HG03045 (cell line): ENCODE measurements around the gene BSN.
"Not testable (repeated sequence)": the region's sequence is repeated elsewhere in the genome, so short reads cannot be mapped to it uniquely, and the experiment has no call there.

Experiments
- ATAC-seq: cut with Tn5 transposase; IDR thresholded peaks from one replicate; pipeline ENCODE4 v1.9.1; 2021; ENCODE audit warnings: mild to moderate bottlenecking, moderate library complexity; ENCODE audit not compliant: unreplicated experiment

Gene BSN

DNA sequence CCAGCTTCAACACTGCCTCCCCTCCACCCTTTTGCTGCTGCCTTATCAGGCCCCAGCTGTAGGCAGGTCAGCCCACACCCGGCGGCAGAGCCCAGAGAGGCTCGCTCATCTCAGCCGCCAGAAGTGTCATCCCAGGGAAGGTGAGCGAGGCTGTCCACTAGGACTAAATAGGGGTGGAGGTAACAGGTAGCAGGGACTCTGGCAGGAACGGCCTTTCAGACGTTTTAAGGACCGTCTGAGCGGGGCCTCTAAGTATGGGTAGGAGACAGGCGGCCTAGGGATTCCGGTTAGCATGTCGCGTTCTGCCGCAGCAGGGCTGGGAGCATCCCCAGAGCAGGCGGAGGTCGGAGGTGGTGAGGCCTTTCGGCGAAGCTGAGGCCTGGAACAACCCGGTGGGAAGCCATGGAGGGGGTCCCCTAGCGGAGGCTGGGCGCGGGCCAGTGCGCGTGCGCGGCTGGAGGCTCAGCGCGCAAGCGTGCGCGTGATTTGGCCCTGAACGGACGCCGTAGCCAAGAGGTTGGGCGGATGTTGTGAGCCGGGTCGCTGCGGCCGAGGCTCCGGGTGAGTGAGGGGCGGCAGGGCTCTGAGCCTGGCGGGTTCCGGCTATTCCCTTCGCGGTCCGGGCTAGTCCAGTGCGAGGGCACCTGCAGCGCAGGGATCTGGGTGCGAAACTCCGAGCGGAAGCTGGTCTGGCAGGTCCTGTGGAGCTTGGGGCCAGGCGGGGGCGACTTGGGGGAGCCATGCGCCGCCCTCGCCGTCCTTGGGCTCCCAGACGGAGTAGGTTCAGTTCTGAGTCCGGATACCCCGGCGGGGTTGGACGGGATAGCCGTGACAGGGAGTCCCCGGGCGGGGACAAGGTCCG is 135.0 kb downstream of the BSN start, which contains the start of the genes MST1 and RNF123:
MST1 (minus strand) TSS at position 429 of the 862 bp plus-strand sequence. CDS start 783 bp downstream, outside the sequence.
RNF123 (plus strand) TSS at position 512 of the 862 bp plus-strand sequence. CDS start 1,609 bp downstream, outside the sequence.
- peak; percentile 71 for ATAC-seq

DNA sequence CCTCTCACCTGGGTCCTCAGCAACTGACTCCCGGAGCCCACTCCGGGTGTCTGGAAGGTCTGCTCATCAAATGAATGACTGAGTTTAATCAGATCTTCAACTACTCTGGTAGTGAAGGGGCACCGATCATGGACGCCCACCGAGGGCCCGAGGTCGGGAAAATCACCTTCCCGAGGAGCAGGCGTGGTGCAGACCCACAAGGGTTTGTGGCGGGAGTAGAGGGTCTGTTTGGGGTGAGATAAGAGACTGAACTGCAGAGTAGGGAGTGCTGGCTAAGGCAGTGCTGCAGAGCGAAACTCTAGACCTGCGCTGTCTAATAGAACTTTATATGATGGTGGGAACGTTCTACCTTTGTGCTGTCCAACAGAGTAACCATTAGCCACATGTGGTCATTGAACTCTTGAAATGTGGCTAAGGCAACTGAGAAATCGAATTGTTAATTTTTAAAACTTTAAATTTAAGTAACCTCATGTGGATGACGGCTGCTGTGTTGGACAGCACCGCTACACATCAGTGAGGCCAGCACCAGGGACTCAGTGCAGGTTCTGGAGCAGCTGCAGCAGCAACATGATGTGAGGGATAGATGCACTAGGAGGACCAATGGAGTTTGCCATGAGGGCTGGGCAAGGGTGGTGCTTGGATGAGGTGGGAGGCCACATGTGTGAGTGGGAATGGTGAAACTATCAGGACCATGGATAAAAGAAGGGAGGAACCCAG is 135.8 kb downstream of the BSN start:
- ATAC-seq: not testable (repeated sequence)

- ATAC-seq: not testable (repeated sequence)
Measured at GRCh38 chr3:49690856-49691255, 136.6 kb downstream of the BSN start.

DNA sequence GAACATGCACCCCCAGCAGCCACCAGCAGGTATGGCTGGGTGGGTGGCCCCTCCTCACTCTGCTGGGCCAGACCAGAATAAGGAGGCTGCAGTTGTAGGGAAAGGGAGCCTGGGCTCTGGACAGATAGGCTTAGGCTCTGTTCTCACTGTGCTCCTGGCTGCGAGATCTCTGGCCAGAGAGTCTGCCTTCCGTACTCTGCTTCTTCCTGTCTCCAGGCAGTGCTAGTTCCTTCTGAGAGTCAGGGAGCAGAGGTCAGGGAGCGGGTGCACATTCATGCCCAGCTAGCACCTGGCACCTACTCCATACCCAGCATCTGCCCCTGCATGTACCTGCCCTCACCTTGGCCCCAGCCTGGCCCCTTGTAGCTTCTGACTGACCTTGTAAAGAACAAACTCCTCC is 137.2 kb downstream of the BSN start:
- not testable (repeated sequence) for ATAC-seq

DNA sequence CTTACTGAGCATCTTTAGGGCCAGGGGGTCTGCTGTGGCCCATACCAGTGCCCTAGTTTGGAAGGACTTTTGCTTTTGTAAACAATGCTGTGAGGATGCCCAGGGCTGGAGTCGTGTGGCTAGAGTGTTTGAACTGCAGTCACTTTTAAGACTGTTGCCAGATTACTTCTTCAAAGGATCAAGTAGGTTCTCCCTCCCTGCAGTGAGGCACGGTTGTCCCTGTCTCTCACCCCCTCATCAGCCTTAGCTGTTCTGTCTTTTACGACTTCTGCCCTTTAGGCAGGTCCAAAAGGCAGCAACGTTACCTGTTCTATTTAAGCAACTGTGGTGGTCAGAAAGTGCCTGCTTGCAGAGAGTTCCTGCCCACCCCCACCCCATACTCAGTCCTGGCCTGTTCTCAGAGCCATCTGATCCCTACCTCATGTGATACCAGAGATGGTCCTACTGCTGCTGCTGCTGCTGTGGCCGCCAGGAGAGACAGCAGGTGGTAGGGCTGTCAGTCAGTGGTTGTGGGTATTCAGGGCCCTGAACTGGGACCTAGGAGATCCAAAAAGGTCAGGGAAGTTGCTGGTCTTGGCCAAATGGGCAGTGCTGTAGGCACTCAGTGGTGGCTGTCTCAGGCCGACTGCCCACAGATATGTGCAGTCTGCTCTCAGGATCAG is 140.3 kb downstream of the BSN start:
- not testable (repeated sequence) for ATAC-seq

DNA sequence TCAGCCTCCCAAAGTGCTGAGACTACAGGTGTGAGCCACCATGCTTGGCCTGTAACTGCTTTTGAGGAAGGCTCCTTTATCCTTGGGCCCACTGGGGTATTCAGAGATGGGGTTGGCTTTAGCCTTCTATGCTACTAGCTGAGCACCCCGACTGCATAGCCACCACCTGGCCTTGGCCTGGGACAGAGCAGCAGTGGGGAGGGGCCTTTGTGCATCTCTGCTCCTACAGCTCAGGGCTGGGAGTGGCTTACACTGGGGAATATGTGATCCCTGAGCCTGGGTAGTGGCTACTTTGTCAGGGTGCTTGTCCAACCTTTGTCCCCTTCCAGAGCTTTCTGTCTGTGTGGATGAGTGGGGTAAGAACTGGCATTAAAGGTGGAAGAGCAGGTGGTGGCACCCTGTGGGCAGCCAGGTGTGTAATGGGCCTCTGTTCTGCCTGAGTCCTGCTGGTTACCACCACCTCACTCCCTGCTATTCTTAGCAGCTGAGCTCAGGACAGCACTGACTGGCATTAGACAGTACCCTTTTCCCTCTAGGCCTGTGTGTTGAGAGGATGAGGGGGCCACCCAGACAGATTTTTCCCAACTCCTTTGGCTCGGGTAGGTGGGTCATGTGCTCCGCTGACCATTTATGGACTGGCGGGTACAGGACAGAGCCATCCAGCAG is 141.2 kb downstream of the BSN start:
- not testable (repeated sequence) for ATAC-seq

DNA sequence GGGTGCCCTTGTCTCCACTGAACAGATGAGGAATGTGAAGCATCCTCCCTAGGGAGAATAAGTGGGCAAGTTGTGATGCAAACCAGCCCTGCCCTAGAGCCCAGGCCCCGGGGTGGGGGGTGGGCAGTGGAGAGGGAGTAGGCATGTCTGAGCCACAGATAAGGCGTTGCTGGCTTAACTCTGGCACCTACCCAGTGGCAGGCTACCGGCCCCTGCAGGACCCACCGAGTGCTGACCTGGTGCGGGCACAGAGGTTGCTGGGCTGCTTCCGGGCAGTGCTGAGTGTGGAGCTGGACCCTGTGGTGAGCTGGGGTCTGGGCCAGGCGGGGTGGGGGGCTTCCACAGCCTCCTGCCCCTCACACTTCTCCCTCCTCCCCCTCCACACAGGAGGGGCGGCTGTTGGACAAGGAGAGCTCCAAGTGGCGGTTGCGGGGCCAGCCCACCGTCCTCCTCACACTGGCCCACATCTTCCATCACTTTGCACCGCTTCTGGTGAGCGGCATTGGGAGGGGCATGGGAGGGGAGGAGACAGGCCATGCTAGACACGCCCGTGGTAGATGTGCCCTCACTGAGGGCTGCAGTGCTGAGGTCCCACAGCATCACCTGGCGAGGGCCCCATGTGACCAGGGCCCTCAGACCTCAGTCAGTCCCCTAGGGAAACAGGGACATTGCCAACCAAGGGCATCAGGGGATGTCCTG is 145.2 kb downstream of the BSN start:
- ATAC-seq: no peak

DNA sequence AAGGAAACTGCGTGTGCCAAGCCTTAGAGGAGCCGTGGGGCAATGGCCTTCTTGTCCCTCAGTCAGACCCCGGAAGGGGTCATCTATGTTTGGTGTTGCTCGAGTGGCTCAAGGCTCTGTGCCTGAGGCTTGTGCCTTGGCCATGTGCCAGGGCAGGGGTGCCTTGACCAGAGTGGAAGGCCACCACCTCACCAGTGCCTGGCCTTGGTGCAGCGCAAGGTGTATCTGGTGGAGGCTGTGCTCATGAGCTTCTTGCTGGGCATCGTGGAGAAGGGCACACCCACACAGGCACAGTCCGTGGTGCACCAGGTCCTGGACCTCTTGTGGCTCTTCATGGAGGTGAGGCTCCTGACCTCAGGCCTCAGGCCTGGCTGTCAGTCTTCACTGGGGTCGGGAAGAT is 145.7 kb downstream of the BSN start:
- no peak for ATAC-seq

GRCh38 chr3:49700453-49701128 is 146.3 kb downstream of the BSN start:
- ATAC-seq: no peak

GRCh38 chr3:49701388-49702077 is 147.3 kb downstream of the BSN start:
- ATAC-seq: no peak

- ATAC-seq: no peak
Measured at GRCh38 chr3:49702672-49703071, 148.4 kb downstream of the BSN start.

- peak; percentile 60 for ATAC-seq
Measured at GRCh38 chr3:49703443-49703927, 149.2 kb downstream of the BSN start.

DNA sequence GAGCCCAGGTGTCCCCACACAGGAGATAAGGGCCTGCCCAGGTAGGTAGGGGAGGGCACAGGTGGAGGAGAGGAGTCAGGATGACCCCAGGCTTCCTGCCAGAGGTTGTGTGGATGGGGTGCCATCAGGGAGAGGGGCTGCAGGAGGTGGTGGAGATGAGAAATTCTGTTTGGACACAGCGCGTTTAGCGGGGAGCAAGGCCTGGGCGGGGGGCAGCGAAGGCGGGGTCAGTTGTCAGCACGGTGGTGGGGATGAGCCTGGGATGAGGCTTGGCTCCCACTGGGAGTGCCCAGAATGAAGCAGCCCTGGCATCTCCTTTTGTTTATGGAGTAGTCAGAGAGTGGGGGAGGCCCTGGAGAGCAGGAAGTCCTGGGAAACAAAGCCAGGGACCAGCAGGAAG is 149.7 kb downstream of the BSN start:
- no peak for ATAC-seq

DNA sequence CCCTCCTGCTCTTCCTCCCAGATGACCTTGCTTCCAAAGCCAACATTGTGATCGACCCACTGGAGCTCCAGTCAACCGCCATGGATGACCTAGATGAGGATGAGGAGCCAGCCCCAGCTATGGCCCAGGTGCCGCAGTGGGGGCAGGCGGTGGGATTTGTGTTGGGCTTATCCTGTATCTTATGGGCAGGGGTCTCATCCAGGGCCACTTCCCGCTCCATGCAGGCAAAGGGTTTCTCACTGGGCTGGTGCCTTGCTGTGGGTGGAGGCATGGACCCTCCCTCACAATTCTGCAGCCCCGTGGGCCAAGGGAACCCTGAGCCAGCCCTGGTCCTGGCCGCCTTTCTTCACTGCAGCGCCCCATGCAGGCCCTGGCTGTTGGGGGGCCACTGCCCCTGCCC is 150.4 kb downstream of the BSN start:
- no peak for ATAC-seq

- ATAC-seq: no peak
Measured at GRCh38 chr3:49705390-49705960, 151.2 kb downstream of the BSN start.

- ATAC-seq: no peak
Measured at GRCh38 chr3:49706456-49707112, 152.3 kb downstream of the BSN start.

GRCh38 chr3:49707113-49707480 is 152.8 kb downstream of the BSN start:
- no peak for ATAC-seq

GRCh38 chr3:49709852-49710251 is 155.6 kb downstream of the BSN start:
- ATAC-seq: no peak
